Right lobe of liver (tissue), 6 donors: Measurements from ENCODE around the gene USP30. TPM values are rescaled to one million over a fixed set of nuclear protein-coding genes. Genes with fewer than 3 reads are reported as not detected.

Experiments
- ATAC-seq, 4 donors: fragments of 200-7000 bp; cut with Tn5 transposase; one replicate each; pipeline ENCODE4 v1.9.1; 2020; ENCODE audit warnings: mild to moderate bottlenecking in 4 of 4, moderate library complexity in 4 of 4
- DNase-seq, 3 donors: peaks; one replicate each; pipeline ENCODE4 v3.0.0-alpha.2; 2020
- H3K27ac ChIP-seq, 3 donors: fragments of 200-600 bp; one replicate each; pipeline ENCODE4 v1.8.0; 2022
- H3K27me3 ChIP-seq, 2 donors: fragments of 200-600 bp; one replicate each; pipeline ENCODE4 v1.8.0; 2022
- H3K36me3 ChIP-seq, 4 donors: fragments of 200-600 bp; sonication (generic) in 1 of 4; one replicate each; pipeline versions ENCODE4 v1.5.1 to v1.8.0; 2017 to 2022; ENCODE audit warnings: control low read depth in 1 of 4
- H3K4me1 ChIP-seq, 4 donors: fragments of 200-600 bp; sonication (generic) in 1 of 4; one replicate each; pipeline versions ENCODE4 v1.5.1 to v1.8.0; 2017 to 2022; ENCODE audit warnings: control low read depth in 1 of 4
- H3K4me3 ChIP-seq, 3 donors: fragments of 200-600 bp; one replicate each; pipeline ENCODE4 v1.8.0; 2022
- H3K9me3 ChIP-seq, 4 donors: fragments of 200-600 bp; sonication (generic) in 1 of 4; one replicate each; pipeline versions ENCODE4 v1.5.1 to v1.8.0; 2017 to 2022; ENCODE audit warnings: control low read depth in 1 of 4
- POLR2A ChIP-seq: fragments of 450-650 bp; IDR thresholded peaks from one replicate; pipeline ENCODE4 v1.6.1; 2017; ENCODE audit warnings: antibody characterized with exemption, mild to moderate bottlenecking
- WGBS: methylation state at CpG from one replicate; pipeline ENCODE4 v1.1.6; 2018; ENCODE audit warnings: low coverage, low lambda C conversion rate; ENCODE audit not compliant: insufficient coverage; ENCODE audit errors: missing lambda C conversion rate; 5-methylcytosine and 5-hydroxymethylcytosine counted together
- intact Hi-C, 2 donors: fragments of 100-400 bp; cut with DNase I; formaldehyde crosslinking; loops; one replicate each; pipeline versions ENCODE4 v1.11.2 to v1.14.1; 2022
- total RNA-seq, 6 experiments: library from RNA; depleted of rRNA in 2 of 6; stranded (reverse); fragments of >200 nt in 2 of 6; fragmentation: NEBNext Ultra II Directional in 3 of 6; extraction: Animal tissue kit (Norgen Biotek cat#: 25700) in 3 of 6; gene quantifications; one replicate each; pipeline versions ENCODE4 v1.1.0 to v1.2.4, GENCODE V29; 2016 to 2023
- TF ChIP-seq, protein P1 (sequence below), 4 donors: fragments of 200-600 bp in 3 of 4; fragments of 450-650 bp in 1 of 4; IDR thresholded peaks; one replicate each; pipeline versions ENCODE4 v1.5.1 to v1.8.0; 2016 to 2022; ENCODE audit warnings: antibody characterized with exemption in 4 of 4, mild to moderate bottlenecking in 2 of 4
- donor health status: DM: no; HTN: yes; CAD: no.
- donor health status: DM: no; HTN: no; CAD: no.
- donor health status: DM: no; HTN: no; CAD: no.
- donor health status: DM: no; HTN: yes; CAD: no.
- donor health status: DM: no; HTN: yes; CAD: no.

USP30 gene
- total RNA-seq, 6 experiments from 2014 or later = 6.4 to 17.6 (median 11.0) TPM

DNA sequence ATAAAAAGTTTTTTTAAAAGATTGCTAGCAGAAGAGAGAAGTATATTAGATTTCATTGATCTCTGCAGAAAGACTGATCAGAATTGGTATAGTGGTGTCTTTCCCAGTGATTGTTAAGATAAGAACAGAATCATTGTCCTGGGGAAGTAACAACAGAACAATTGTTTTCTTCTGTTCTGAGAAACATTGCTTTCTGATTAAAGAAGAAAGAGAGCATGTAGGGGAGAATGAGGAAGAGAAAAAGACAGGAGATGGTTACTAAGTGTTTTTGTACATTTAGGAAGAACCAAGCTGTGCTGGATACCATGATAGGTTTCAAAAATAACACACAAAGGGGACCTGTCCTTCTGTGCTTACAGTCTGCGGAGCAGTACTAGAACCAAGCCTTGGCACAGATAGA lies 5.0 kb downstream of the USP30 start:
- Histone ChIP-seq H3K4me3 (no peak overlapping the region), H3K36me3 (peaks cover 0 to 8% (median 4%) of the 10 kb centered on the region in 4 donors), H3K27me3 (no peaks in the 10 kb centered on the region), H3K27ac (peak overlapping the region in 1 of 3 donors; percentile 34), H3K9me3 (no peaks in the 10 kb centered on the region), H3K4me1 (peaks cover 0 to 43% (median 12%) of the 10 kb centered on the region in 4 donors)
- intact Hi-C loops = no loop called here
- DNase-seq (no peak), ATAC-seq (no peak)
- WGBS = 100% methylated on average over 1 of the region's 1 CpG
- no peak for TF ChIP-seq POLR2A
- TF ChIP-seq, protein P1, sequence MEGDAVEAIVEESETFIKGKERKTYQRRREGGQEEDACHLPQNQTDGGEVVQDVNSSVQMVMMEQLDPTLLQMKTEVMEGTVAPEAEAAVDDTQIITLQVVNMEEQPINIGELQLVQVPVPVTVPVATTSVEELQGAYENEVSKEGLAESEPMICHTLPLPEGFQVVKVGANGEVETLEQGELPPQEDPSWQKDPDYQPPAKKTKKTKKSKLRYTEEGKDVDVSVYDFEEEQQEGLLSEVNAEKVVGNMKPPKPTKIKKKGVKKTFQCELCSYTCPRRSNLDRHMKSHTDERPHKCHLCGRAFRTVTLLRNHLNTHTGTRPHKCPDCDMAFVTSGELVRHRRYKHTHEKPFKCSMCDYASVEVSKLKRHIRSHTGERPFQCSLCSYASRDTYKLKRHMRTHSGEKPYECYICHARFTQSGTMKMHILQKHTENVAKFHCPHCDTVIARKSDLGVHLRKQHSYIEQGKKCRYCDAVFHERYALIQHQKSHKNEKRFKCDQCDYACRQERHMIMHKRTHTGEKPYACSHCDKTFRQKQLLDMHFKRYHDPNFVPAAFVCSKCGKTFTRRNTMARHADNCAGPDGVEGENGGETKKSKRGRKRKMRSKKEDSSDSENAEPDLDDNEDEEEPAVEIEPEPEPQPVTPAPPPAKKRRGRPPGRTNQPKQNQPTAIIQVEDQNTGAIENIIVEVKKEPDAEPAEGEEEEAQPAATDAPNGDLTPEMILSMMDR (IDR thresholded peaks at IDR 0.05) = no peak

DNA sequence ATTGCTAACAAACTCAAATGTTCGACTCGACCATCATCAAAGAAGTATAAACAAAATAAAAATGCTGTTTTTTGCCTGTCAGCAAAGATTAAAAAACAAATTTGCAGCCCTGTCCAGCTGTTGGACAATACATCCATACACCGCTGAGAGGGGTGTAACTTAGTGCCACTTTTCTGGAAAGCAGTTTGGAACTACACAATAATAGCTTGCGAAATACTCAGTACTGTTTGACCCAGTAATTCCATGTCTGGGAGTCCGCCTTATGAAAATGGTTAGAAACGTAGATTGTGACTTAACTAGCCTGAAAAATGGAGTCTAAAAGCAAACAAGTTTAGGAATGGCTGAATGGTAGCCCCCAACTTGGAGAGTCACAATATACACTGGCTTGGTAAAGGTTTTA lies 6.4 kb downstream of the USP30 start:
- Histone ChIP-seq H3K4me1 (peaks cover 0 to 48% (median 12%) of the 10 kb centered on the region in 4 donors), H3K36me3 (peaks cover 0 to 8% (median 4%) of the 10 kb centered on the region in 4 donors), H3K4me3 (no peak overlapping the region), H3K9me3 (no peaks in the 10 kb centered on the region), H3K27ac (peak overlapping the region in 2 of 3 donors; percentile 30 to 56), H3K27me3 (no peaks in the 10 kb centered on the region)
- TF ChIP-seq POLR2A = no peak
- TF ChIP-seq, protein P1 (IDR thresholded peaks at IDR 0.05) = peak in 1 of 4 donors; percentile 14
- 34% methylated on average over 6 of the region's 6 CpGs for WGBS
- intact Hi-C loops = no loop called here
- ATAC-seq (peak; percentile 65 to 84 (median 78)), DNase-seq (no peak)

DNA sequence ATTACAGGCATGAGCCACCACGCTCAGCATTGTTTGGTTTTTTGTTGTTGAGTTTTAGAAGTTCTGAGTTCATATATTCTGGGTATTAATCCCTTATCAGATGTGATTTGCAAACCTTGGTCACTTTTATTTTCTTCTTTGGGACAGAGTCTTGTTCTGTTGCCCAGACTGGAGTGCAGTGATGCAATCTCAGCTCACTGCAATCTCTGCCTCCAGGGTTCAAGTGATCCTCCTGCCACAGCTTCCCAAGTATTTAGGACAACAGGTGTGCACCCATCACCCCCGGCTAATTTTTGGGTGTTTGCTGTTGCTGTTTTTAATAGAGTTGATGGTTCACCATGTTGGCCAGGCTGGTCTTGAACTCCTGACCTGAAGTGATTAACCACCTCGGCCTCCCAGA lies 11.8 kb downstream of the USP30 start:
- peak in 3 of 4 donors; percentile 15 to 67 (median 27) for ATAC-seq
- Histone ChIP-seq H3K4me1 (peaks cover 0 to 41% (median 5%) of the 10 kb centered on the region in 4 donors), H3K9me3 (no peaks in the 10 kb centered on the region), H3K27ac (peak overlapping the region in 2 of 3 donors; percentile 66 to 76), H3K36me3 (peaks cover 0 to 13% (median 9%) of the 10 kb centered on the region in 4 donors), H3K4me3 (no peak overlapping the region), H3K27me3 (no peaks in the 10 kb centered on the region)
- intact Hi-C loops = no loop called here
- TF ChIP-seq, protein P1 (IDR thresholded peaks at IDR 0.05) = no peak
- no peak for TF ChIP-seq POLR2A
- 63% methylated on average over 3 of the region's 3 CpGs for WGBS
- peak in 1 of 3 donors; percentile 61 for DNase-seq

DNA sequence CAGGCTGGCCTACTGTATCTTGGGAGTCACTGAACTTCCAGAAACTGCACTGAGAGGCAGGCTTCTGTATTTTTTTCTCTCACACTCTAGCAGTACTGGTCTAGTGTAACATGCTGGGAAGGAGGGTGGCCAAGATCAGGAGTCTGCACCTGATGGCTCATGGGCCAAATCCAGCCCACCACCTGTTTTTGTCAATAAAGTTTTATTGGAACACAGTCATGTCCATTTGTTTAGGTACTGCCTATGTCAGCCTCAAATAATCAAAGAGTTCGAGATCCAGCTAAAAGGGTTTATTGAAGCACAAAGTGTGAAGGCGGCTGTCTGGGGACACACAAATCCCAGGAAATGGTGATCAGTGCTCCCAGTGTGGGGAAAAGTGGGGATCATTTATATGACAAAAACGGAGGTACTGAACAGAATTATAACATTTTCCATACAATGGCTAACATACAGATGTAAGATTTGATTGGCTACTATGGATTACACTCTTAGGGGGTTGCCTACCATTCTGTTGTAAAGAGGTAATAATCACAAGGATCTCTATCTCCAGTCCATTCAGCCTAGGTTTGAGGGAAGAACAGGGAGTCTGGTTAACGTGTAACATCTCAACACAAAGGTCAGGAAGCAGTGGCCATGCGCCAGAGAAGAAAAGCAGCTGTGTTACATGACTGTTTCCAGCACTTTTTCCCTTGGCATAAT lies 12.9 kb downstream of the USP30 start:
- intact Hi-C loops = no loop called here
- WGBS = 27% methylated on average over 5 of the region's 5 CpGs
- Histone ChIP-seq H3K4me3 (no peak overlapping the region), H3K27me3 (no peaks in the 10 kb centered on the region), H3K27ac (peak overlapping the region in 2 of 3 donors; percentile 66 to 76), H3K36me3 (peaks cover 0 to 13% (median 7%) of the 10 kb centered on the region in 4 donors), H3K4me1 (peaks cover 0 to 35% (median 5%) of the 10 kb centered on the region in 4 donors), H3K9me3 (no peaks in the 10 kb centered on the region)
- ATAC-seq (peak; percentile 91 to 98 (median 94)), DNase-seq (peak; percentile 74 to 87 (median 82))
- TF ChIP-seq POLR2A = no peak
- TF ChIP-seq, protein P1 (IDR thresholded peaks at IDR 0.05) = no peak
